ENCODE results near the gene MTNR1A. TPM values are rescaled to one million over a fixed set of nuclear protein-coding genes. Genes with fewer than 3 reads are reported as not detected.
"Not testable (repeated sequence)": the region's sequence is repeated elsewhere in the genome, so short reads cannot be mapped to it uniquely, and the experiment has no call there.

The MTNR1A gene
- total and polyA plus RNA-seq, 4 donors = not detected

- TF ChIP-seq REST (IDR thresholded peaks at IDR 0.05) = no peak
These were observed 19.1 kb downstream of the MTNR1A start (continued) for GRCh38 chr4:186536285-186536684.

GRCh38 chr4:186534056-186534455 is 21.3 kb downstream of the MTNR1A start:
- H3K27ac ChIP-seq (ENCODE audit: low read depth in 1 of 2, low read length in 2 of 2) = no peak overlapping the region
- no peak for TF ChIP-seq EGR1 (IDR thresholded peaks at IDR 0.05; ENCODE audit: low read depth in 2 of 2)
- 95% methylated on average over 21 of the region's 21 CpGs for WGBS
- DNase-seq (ENCODE audit: low spot score) = no peak
- no peaks in the 10 kb centered on the region for H3K4me1 ChIP-seq (ENCODE audit: control insufficient read depth in 4 of 4, insufficient read depth in 4 of 4, low read length in 3 of 4)
- no peak overlapping the region for H3K9ac ChIP-seq (ENCODE audit: low read depth in 1 of 2, low read length in 2 of 2)
- peaks cover 0 to 2% (median under 1%) of the 10 kb centered on the region in 4 donors for H3K9me3 ChIP-seq (ENCODE audit: control insufficient read depth in 4 of 4, low read length in 3 of 4)
- H3K4me3 ChIP-seq (ENCODE audit: low read depth in 1 of 3, low read length in 3 of 3) = no peak overlapping the region
- H3K27me3 ChIP-seq (ENCODE audit: control insufficient read depth in 4 of 4, insufficient read depth in 4 of 4, low read length in 3 of 4) = no peaks in the 10 kb centered on the region
- H3K36me3 ChIP-seq (ENCODE audit: control insufficient read depth in 4 of 4, insufficient read depth in 3 of 4, low read depth in 1 of 4, low read length in 3 of 4) = no peaks in the 10 kb centered on the region

GRCh38 chr4:186523927-186524326 is 31.4 kb downstream of the MTNR1A start:
- WGBS = 90% methylated on average over 4 of the region's 4 CpGs
- not testable (repeated sequence) for H3K27me3 ChIP-seq (ENCODE audit: control insufficient read depth in 4 of 4, insufficient read depth in 4 of 4, low read length in 3 of 4); H3K9ac ChIP-seq (ENCODE audit: low read depth in 1 of 2, low read length in 2 of 2); H3K36me3 ChIP-seq (ENCODE audit: control insufficient read depth in 4 of 4, insufficient read depth in 3 of 4, low read depth in 1 of 4, low read length in 3 of 4); DNase-seq (ENCODE audit: low spot score); H3K4me3 ChIP-seq (ENCODE audit: low read depth in 1 of 3, low read length in 3 of 3); H3K27ac ChIP-seq (ENCODE audit: low read depth in 1 of 2, low read length in 2 of 2); H3K4me1 ChIP-seq (ENCODE audit: control insufficient read depth in 4 of 4, insufficient read depth in 4 of 4, low read length in 3 of 4); H3K9me3 ChIP-seq (ENCODE audit: control insufficient read depth in 4 of 4, low read length in 3 of 4)

- WGBS = 60% methylated on average over 4 of the region's 4 CpGs
- Histone ChIP-seq H3K4me1 (ENCODE audit: control insufficient read depth in 4 of 4, insufficient read depth in 4 of 4, low read length in 3 of 4) (no peaks in the 10 kb centered on the region), H3K9me3 (ENCODE audit: control insufficient read depth in 4 of 4, low read length in 3 of 4) (peaks cover 0 to 8% (median 1%) of the 10 kb centered on the region in 4 donors), H3K27ac (ENCODE audit: low read depth in 1 of 2, low read length in 2 of 2) (no peak overlapping the region), H3K9ac (ENCODE audit: low read depth in 1 of 2, low read length in 2 of 2) (no peak overlapping the region), H3K27me3 (ENCODE audit: control insufficient read depth in 4 of 4, insufficient read depth in 4 of 4, low read length in 3 of 4) (no peaks in the 10 kb centered on the region), H3K4me3 (ENCODE audit: low read depth in 1 of 3, low read length in 3 of 3) (no peak overlapping the region), H3K36me3 (ENCODE audit: control insufficient read depth in 4 of 4, insufficient read depth in 3 of 4, low read depth in 1 of 4, low read length in 3 of 4) (no peaks in the 10 kb centered on the region)
- no peak for DNase-seq (ENCODE audit: low spot score)
- TF ChIP-seq CTCF (IDR thresholded peaks at IDR 0.05; ENCODE audit: low read depth, low read length, missing input control) (no peak), HNF4A (conservative IDR thresholded peaks at IDR 0.05) (no peak), YY1 (IDR thresholded peaks at IDR 0.05) (no peak), HNF4G (IDR thresholded peaks at IDR 0.05) (no peak), RAD21 (IDR thresholded peaks at IDR 0.05) (no peak), ATF3 (IDR thresholded peaks at IDR 0.05) (no peak), TAF1 (conservative IDR thresholded peaks at IDR 0.05) (no peak), FOXA2 (IDR thresholded peaks at IDR 0.05) (no peak), ZBTB33 (IDR thresholded peaks at IDR 0.05) (no peak), RXRA (IDR thresholded peaks at IDR 0.05) (no peak), MAX (IDR thresholded peaks at IDR 0.05) (no peak), REST (IDR thresholded peaks at IDR 0.05) (no peak), SP1 (IDR thresholded peaks at IDR 0.05) (no peak), GABPA (IDR thresholded peaks at IDR 0.05 in 1 of 2, conservative IDR thresholded peaks at IDR 0.05 in 1 of 2) (no peak)
These were observed 39.1 kb downstream of the MTNR1A start for GRCh38 chr4:186516287-186516686.

Measured in liver (tissue), 9 donors.